Stimulated activated CD4-positive, alpha-beta T cell treated with anti-CD3 and anti-CD28 coated beads, Interleukin-2, amount 100 ng/mL, for 48 hours (primary cell): ENCODE measurements around the gene DAZ3.
"Not testable (repeated sequence)": the region's sequence is repeated elsewhere in the genome, so short reads cannot be mapped to it uniquely, and the experiment has no call there.

Experiments
- DNase-seq, 2 donors: peaks; one replicate each; pipeline ENCODE4 v3.0.0-alpha.2; 2020

Gene DAZ3

GRCh38 chrY:24813293-24813692, at the start of gene DAZ3:
DAZ3 (minus strand) TSS chrY:24813393; CDS start chrY:24813185, 208 bp downstream.
- not testable (repeated sequence) for DNase-seq

- DNase-seq: not testable (repeated sequence)
Measured at GRCh38 chrY:24833619-24834018, 20.4 kb upstream of the DAZ3 start, which contains the start of gene DAZ4. DAZ4 (plus strand) TSS chrY:24833919; CDS start chrY:24834127, 208 bp downstream.

- not testable (repeated sequence) for DNase-seq
Measured at GRCh38 chrY:24825069-24825468, 11.9 kb upstream of the DAZ3 start.

DNA sequence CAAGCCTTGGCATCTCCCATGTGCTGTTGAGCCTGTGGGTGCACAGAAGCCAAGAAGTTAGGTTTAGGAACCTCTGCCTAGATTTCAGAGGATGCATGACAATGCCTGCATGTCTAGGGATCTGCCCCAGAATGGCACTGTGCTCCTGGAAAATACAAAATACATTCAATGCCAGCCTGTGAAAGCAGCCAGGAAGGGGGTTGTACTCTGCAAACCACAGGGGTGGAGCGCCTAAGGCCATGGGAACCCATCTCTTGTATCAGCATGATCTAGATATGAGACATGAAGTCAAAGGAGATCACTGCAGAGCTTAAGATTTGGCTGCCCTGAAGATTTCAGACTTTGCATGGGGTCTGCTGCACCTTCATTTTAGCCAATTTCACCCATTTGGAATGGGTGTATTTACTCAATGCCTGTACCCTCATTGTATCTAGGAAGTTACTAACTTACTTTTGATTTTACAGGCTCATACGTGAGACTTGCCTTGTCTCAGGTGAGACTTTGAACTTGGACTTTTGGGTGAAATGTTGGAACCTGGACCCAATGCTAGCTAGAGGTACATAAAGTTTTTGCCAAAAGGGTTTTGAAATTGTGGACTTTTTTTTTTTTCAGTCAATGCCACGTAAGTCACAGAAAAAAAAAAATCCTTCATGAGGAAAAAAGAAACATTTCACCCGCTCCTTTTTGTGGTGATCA, 11.1 kb upstream of the DAZ3 start:
- not testable (repeated sequence) for DNase-seq

- not testable (repeated sequence) for DNase-seq
Measured at GRCh38 chrY:24821836-24822235, 8.6 kb upstream of the DAZ3 start.
